ENCODE data around the gene KCNQ5. TPM values are rescaled to one million over a fixed set of nuclear protein-coding genes. Genes with fewer than 3 reads are reported as not detected.

The KCNQ5 gene
- total RNA-seq, 4 donors from 2014 or later, result 0.21 to 1.1 (median 0.59) TPM; not detected in 1

DNA sequence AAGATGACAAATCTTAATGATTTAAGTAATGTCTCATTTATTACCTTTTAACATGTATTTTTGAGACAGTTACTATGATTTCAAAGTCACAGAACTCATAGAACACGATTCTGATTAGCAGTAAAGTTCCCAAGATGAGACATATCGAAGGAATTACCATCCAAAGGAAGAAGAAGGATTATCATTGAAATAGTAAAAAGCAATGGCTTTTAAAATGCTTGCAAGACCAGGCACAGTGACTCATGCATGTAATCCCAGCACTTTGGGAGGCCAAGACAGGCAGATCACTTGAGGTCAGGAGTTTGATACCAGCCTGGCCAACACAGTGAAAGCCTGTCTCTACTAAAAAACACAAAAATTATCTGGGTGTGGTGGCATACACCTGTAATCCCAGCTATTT is 384.3 kb downstream of the KCNQ5 start:
- Histone ChIP-seq H3K36me3 (no peaks in the 10 kb centered on the region), H3K4me3 (no peak overlapping the region), H3K9me3 (no peaks in the 10 kb centered on the region), H3K27me3 (no peaks in the 10 kb centered on the region), H3K27ac (no peak overlapping the region), H3K4me1 (no peaks in the 10 kb centered on the region)
- no peak for TF ChIP-seq POLR2A (IDR thresholded peaks at IDR 0.05)
- TF ChIP-seq EP300 (IDR thresholded peaks at IDR 0.05), result no peak
- no peak for TF ChIP-seq CTCF (IDR thresholded peaks at IDR 0.05)
- no peak for DNase-seq (ENCODE audit: low spot score in 2 of 2)
- 75 to 78% methylated on average over 2 of the region's 2 CpGs for WGBS, 2 donors

GRCh38 chr6:73011945-73012344 is 390.1 kb downstream of the KCNQ5 start:
- Histone ChIP-seq H3K36me3 (no peaks in the 10 kb centered on the region), H3K27me3 (no peaks in the 10 kb centered on the region), H3K4me1 (no peaks in the 10 kb centered on the region), H3K27ac (no peak overlapping the region), H3K4me3 (no peak overlapping the region), H3K9me3 (no peaks in the 10 kb centered on the region)
- WGBS, 2 donors, result 34 to 44% methylated on average over 3 of the region's 3 CpGs
- TF ChIP-seq EP300 (IDR thresholded peaks at IDR 0.05), result no peak
- TF ChIP-seq POLR2A (IDR thresholded peaks at IDR 0.05), result no peak
- no peak for DNase-seq (ENCODE audit: low spot score in 2 of 2)

- H3K4me1 ChIP-seq, result peaks cover 0 to 6% (median 0%) of the 10 kb centered on the region in 4 donors
- no peaks in the 10 kb centered on the region for H3K9me3 ChIP-seq
- H3K4me3 ChIP-seq, result no peak overlapping the region
- H3K27me3 ChIP-seq, result no peaks in the 10 kb centered on the region
- 17 to 34% methylated on average over 2 of the region's 2 CpGs for WGBS, 2 donors
- TF ChIP-seq EP300 (IDR thresholded peaks at IDR 0.05) (no peak), POLR2A (IDR thresholded peaks at IDR 0.05) (no peak), CTCF (IDR thresholded peaks at IDR 0.05) (no peak)
- no peak for DNase-seq (ENCODE audit: low spot score in 2 of 2)
- no peaks in the 10 kb centered on the region for H3K36me3 ChIP-seq
- no peak overlapping the region for H3K27ac ChIP-seq
Measured at GRCh38 chr6:73017476-73017875, 395.6 kb downstream of the KCNQ5 start.

DNA sequence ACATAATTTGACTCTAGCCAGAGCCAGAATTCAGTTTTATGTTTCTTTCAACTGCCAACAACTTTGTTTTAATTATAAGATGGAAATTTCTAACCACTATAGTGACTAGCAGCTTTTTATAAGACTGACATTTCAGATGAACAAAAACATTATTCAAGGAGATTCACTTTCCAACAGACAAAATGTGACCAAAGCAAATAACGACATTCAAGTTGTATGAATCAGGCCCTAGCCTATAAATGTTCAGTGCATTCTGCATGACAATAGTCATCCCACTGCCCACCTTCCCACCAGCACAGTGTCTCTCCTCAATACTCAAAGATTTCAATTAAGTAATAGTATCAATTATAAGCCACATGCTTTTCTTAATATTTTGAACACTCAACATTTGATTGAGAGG is 402.7 kb downstream of the KCNQ5 start:
- DNase-seq (ENCODE audit: low spot score in 2 of 2), result no peak
- Histone ChIP-seq H3K4me3 (no peak overlapping the region), H3K27me3 (no peaks in the 10 kb centered on the region), H3K36me3 (no peaks in the 10 kb centered on the region), H3K9me3 (no peaks in the 10 kb centered on the region), H3K4me1 (no peaks in the 10 kb centered on the region), H3K27ac (no peak overlapping the region)
- no peak for TF ChIP-seq EP300 (IDR thresholded peaks at IDR 0.05)
- no peak for TF ChIP-seq POLR2A (IDR thresholded peaks at IDR 0.05)
- no peak for TF ChIP-seq CTCF (IDR thresholded peaks at IDR 0.05)
- WGBS, 2 donors, result 43 to 57% methylated on average over 1 of the region's 1 CpG

- Histone ChIP-seq H3K9me3 (no peaks in the 10 kb centered on the region), H3K4me3 (no peak overlapping the region), H3K4me1 (no peaks in the 10 kb centered on the region), H3K27me3 (no peaks in the 10 kb centered on the region), H3K36me3 (no peaks in the 10 kb centered on the region), H3K27ac (no peak overlapping the region)
- no peak for DNase-seq (ENCODE audit: low spot score in 2 of 2)
- no peak for TF ChIP-seq EP300 (IDR thresholded peaks at IDR 0.05)
- no peak for TF ChIP-seq POLR2A (IDR thresholded peaks at IDR 0.05)
- TF ChIP-seq CTCF (IDR thresholded peaks at IDR 0.05), result no peak
Measured at GRCh38 chr6:73027691-73028090, 405.8 kb downstream of the KCNQ5 start.

DNA sequence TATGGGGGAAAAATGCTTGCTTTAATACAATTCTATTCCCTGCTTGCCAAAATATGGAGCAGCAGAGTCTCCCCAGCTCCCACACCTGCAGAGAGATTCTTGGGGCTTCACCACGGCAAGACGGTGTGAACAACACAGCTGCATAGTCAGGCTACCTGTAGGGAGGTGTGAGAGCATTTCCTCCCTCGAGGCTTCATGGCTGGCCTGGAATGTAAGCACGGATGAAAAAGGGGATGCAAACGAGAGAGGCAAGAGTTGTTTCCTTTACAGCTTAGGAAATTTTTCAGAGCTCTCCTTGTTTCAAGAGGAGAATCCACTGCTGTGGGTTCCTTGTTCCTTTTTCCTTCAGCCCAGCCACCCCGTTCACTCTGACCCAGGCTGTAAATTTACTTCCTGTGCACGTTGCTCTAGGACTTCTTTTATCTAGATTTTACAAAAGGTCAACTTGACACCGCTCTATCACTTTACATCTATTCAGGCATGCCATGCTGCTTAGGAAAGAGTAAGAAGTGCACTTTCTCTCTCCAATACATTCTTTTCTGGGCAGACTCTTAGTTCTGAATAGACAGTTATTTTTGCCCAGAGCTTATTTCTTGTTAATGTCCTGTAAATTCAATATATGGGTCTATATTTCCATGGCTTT is 406.4 kb downstream of the KCNQ5 start:
- no peak for DNase-seq (ENCODE audit: low spot score in 2 of 2)
- TF ChIP-seq POLR2A (IDR thresholded peaks at IDR 0.05) (no peak), EP300 (IDR thresholded peaks at IDR 0.05) (no peak), CTCF (IDR thresholded peaks at IDR 0.05) (no peak)
- Histone ChIP-seq H3K9me3 (no peaks in the 10 kb centered on the region), H3K4me1 (no peaks in the 10 kb centered on the region), H3K36me3 (no peaks in the 10 kb centered on the region), H3K4me3 (no peak overlapping the region), H3K27me3 (no peaks in the 10 kb centered on the region), H3K27ac (no peak overlapping the region)
- WGBS, 2 donors, result 28 to 30% methylated on average over 8 of the region's 8 CpGs
